Stimulated activated CD8-positive, alpha-beta memory T cell treated with anti-CD3 and anti-CD28 coated beads, Interleukin-7, amount 100 ng/mL, for 24 hours (primary cell): ENCODE measurements around the gene TPSG1.
"Not testable (repeated sequence)": the region's sequence is repeated elsewhere in the genome, so short reads cannot be mapped to it uniquely, and the experiment has no call there.

Experiments used
- DNase-seq: peaks from one replicate; pipeline ENCODE4 v3.0.0-alpha.2; 2020; ENCODE audit warnings: low read depth

Gene TPSG1

DNA sequence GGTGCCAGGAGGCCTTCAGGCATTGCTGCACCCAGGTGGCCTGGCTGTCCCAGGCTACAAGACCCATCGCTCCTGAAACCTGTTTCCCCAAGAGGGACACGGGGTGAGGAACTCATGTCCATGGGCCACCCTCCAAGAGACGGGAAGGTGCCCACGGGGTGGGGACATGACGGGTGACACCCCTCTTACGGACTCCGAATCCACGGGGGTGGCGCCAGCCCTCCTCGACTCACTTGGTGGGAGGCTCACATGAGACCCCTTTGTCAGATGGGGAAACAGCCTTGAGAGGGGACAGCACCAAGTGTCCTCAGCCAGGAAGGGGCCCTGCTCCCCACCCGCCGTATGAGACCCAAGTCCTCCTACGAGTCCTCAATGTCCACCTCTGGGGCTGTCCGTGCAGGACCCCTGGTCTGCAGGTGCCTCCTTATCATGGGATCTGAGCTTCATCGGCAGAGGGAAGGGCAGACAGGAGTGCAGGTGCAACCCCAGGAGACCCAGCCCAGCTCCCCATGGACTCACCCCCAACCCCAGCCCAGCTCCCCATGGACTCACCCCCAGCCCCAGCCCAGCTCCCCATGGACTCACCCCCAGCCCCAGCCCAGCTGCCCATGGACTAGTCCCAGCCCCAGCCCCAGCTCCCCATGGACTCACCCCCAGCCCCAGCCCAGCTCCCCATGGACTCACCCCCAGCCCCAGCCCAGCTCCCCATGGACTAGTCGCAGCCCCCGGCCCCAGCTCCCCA lies 5.6 kb upstream of the TPSG1 start:
- not testable (repeated sequence) for DNase-seq

GRCh38 chr16:1230084-1230470 lies 5.0 kb upstream of the TPSG1 start, which contains the start of gene TPSB2:
TPSB2 (minus strand) TSS chr16:1230184; CDS start chr16:1229951, 233 bp downstream.
- DNase-seq: not testable (repeated sequence)

GRCh38 chr16:1229476-1229875 lies 4.4 kb upstream of the TPSG1 start:
- DNase-seq: not testable (repeated sequence)

DNA sequence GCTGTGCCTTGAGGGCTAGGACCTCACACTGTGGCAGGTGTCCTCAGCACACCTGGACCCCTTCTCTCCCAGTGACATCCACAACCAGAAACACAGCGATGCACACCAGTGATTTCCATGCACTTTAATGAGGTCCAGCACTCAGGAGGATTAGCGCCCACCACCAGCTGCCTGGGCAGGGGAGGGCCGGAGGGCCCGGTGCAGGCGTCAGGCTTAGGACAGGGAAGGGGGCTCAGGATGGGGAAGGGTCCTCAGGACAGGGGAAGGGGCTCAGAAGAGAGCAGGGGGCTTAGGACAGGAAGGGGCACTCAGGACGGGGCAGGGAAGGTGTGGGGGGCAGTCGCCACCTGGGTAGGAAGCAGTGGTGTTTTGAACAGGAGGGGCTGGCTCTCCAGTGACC lies 3.2 kb upstream of the TPSG1 start:
- not testable (repeated sequence) for DNase-seq

DNA sequence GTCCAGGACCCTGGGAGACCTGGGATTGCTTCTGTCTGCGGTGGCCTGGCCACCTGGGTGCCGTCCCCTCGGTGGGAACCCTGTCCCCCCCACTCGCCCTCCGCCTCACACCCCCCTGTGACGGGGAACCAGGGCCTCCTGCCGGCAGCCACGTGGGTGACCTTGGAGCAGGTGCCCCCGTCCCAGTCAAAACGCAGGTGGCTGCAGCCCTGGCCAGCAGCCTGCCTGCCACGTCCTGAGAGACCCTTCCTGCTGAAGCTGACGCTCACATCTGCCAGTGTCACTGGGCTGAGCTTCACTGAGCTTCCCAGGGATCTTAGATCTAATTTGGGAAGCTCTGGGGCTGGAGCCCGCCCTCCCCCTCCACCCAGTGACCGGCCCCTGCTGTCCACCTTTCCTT lies 1.6 kb upstream of the TPSG1 start:
- not testable (repeated sequence) for DNase-seq

- DNase-seq: not testable (repeated sequence)
These were observed 752 bp upstream of the TPSG1 start for GRCh38 chr16:1225728-1226311.

GRCh38 chr16:1224558-1224957 lies 510 bp downstream of the TPSG1 start:
- no peak for DNase-seq

DNA sequence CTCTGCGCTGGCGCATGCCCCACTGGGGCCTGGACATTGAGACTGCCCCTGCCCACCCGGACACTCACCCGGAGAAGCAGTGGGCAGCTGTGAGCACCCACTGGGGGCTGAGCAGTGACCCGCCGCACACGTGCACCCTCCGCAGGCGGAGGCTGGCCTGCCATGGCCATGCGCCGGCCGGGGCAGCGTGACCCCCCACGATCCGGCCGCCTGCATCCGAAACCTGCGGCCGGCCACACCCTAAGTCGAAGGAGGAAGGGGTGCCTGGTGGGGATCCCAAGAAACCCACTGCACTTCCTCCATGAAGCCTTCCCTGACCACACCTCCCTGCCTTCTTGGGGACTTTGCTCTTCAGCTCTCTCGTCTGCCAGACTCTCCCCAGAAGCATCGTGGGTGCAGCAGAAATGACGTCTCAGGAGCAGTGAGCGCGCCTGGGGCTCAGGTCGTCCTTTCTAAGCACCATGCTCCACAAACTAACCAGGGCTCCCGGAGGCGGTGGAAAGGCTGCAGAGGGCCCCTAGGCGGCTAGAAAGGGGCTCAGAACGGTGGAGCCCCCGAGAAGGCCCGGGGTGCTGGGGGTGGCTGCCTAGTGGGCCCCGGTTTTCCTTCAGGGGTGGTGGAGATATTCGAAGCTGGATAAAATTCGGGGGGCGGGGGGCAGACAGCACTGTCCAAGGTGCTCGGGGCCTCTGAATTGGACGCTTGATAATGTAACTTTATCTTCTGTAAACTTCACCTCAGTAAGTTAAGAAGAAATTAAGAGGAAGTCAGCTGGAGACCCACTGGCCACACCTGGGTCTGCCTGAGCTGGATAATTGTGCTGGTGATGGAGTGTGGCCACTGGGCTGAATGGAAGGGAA lies 1.5 kb downstream of the TPSG1 start:
- DNase-seq: no peak

DNA sequence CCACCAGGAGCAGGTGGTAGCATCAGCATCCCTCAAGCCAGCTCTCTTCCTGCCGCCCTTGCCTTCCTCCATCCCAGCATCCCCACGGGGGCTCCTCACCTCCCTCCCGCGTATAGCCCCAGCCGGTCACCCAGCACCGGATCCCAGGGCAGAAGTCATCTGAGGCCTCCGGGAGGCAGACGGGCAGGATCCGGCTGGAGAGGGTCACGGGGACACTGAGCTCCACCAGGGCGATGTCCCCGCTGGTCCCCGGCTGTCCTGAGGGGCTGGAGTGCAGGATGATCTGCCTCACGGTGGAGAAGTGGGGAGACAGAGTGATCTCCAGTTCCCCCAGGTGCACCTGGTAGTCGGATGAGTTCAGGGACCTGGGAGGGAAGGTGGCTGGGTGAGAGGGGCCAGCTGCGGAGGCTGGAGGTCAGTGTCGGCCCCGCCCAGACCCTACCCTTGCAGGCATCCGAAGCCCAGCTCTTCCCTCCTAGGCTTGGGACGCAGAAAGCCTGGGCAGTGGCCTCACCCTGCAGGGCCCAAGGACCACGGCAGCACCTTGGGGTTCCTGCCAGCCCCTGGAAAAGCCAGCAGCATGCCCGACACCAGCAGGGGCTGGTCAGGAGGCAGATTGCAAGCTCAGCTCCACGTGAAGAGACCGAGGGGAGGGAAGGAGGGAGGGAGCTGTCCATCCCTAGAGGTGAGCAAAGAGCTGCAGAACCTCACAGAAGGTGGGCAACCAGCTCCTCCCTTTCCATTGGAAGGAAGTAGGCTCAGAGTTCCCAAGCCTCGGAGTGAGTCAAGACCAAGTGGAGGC lies 2.3 kb downstream of the TPSG1 start:
- DNase-seq: no peak

GRCh38 chr16:1221628-1222552 lies 3.2 kb downstream of the TPSG1 start:
- no peak for DNase-seq

DNA sequence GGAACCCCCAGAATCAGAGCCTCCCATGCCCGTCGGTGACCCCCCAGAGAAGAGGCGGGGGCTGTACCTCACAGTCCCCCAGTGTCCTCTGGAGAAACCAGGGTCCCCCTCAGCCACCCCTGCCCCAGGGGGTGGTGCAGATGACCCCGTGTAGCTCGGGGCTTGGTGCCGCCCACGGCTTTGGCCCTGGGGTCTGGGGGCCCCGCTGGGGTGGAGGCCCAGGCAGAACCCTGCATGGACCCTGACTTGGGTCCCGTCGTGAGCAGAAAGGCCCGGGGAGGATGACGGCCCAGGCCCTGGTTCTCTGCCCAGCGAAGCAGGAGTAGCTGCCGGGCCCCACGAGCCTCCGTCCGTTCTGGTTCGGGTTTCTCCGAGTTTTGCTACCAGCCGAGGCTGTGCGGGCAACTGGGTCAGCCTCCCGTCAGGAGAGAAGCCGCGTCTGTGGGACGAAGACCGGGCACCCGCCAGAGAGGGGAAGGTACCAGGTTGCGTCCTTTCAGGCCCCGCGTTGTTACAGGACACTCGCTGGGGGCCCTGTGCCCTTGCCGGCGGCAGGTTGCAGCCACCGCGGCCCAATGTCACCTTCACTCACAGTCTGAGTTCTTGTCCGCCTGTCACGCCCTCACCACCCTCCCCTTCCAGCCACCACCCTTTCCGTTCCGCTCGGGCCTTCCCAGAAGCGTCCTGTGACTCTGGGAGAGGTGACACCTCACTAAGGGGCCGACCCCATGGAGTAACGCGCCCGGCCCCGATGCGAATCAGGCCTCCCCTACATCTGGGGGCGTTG lies 4.0 kb downstream of the TPSG1 start:
- DNase-seq: no peak

DNA sequence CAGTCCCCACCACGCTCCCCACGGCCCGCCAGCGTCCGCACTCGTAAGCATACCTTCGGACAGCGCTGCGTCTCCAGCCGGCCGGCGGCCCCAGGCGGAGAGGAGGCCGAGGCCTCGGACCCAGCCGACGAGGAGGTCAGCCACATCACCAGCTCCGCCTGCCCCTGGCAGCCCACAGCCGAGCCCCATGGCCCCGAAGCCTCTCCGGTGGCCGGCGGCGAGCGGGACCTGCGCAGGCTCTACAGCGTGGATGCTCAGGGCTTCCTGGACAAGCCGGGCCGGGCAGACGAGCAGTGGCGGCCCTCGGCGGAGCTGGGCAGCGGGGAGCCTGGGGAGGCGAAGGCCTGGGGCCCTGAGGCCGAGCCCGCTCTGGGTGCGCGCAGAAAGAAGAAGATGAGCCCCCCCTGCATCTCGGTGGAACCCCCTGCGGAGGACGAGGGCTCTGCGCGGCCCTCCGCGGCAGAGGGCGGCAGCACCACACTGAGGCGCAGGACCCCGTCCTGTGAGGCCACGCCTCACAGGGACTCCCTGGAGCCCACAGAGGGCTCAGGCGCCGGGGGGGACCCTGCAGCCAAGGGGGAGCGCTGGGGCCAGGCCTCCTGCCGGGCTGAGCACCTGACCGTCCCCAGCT lies 4.9 kb downstream of the TPSG1 start:
- no peak for DNase-seq

- no peak for DNase-seq
These were observed 6.0 kb downstream of the TPSG1 start for GRCh38 chr16:1218930-1219611.

DNA sequence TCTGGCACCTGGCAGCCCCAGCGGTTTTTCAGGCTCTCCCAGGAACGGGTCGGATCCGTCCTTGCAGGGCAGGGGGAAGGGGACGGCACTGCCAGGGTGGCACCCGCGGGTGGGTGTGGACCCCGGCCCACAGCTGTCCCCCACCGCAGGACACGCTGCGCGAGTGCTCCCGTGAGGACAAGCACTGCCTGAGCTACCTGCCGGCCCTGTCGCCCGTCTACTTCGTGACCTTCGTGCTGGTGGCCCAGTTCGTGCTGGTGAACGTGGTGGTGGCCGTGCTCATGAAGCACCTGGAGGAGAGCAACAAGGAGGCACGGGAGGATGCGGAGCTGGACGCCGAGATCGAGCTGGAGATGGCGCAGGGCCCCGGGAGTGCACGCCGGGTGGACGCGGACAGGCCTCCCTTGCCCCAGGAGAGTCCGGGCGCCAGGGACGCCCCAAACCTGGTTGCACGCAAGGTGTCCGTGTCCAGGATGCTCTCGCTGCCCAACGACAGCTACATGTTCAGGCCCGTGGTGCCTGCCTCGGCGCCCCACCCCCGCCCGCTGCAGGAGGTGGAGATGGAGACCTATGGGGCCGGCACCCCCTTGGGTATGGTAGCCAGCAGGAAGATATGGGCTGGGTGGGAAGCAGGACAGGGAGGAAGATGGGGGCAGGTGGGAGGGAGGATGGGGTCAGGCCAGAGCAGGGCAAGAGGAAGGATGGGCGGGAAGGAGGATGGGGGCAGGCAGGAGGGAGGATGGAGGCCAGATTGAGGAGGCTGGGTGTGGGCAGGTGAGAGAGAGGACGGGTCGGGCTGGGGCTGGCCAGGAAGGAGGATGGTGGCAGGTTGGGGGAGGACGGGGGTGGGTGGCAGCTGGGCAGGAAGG lies 6.8 kb downstream of the TPSG1 start:
- DNase-seq: no peak

DNA sequence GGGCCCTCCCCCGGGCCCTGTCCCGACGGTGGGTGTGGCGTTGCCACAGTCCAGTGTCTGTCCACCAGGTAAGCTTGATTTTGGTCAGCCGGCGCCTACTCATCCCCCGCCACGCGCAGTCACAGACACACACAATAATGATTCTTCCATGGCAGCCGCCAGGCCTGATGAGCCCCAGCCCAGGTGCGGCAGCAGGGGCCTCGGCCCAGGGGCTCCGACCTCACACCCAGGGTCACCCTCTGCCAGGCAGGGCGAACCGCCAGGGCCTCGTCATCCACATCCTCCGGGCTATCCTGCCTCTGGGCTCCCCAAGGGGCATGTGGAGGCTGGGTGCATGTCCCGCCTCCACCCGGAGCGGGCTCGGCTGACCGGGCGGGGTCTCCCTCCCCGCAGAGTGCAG lies 7.5 kb downstream of the TPSG1 start:
- DNase-seq: no peak

DNA sequence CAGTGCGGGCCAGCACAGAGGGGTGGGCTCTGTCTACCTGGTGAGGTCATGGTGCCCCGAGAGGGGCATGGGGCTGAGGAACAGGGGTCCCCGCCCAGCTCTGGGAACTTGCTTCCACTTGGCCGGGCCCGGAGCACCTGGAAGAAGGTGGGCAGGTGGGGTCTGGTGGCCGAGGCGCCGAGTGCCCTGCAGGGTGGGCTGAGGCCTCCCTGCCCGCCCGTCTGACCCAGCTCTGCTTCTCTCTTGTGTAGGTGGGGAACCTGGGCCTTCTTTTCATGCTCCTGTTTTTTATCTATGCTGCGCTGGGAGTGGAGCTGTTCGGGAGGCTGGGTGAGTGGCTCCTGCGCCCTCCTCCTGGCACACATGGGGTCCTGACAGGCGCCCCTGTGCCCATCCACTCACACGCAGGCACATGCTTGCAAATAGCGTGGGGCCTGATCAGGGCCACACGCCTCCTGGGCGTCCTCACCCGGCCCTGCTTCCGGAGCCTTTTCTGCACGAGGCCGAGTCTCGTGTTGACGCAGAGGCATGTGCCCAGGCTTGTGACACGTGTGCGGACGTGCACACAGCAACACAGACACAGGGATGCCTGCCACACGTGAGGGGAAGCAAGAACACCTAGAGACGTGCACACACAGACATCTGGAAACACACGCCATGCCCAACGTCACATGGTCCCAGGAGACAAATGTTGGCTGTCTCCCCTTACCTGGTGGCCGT lies 8.2 kb downstream of the TPSG1 start:
- no peak for DNase-seq

GRCh38 chr16:1216296-1216619 lies 8.8 kb downstream of the TPSG1 start:
- DNase-seq: no peak
